K562 (cell line): ENCODE results near the gene TMPRSS9. TPM values are rescaled to one million over a fixed set of nuclear protein-coding genes. Genes with fewer than 3 reads are reported as not detected.

Experiments
- HCFC1 ChIP-seq: IDR thresholded peaks from 2 replicates; pipeline ENCODE4 v1.6.1; 2012; ENCODE audit warnings: low read depth, low read length, improper control_type of control experiment
- HNRNPL ChIP-seq: fragments of 200-400 bp; formaldehyde crosslinking; IDR thresholded peaks from 2 replicates; pipeline ENCODE4 v1.6.1; 2017; ENCODE audit warnings: low read depth, mild to moderate bottlenecking, low read length
- KAT8 ChIP-seq: fragments of 450-650 bp; IDR thresholded peaks from 2 replicates; pipeline ENCODE4 v1.6.1; 2016; ENCODE audit warnings: low read depth, mild to moderate bottlenecking
- KLF1 ChIP-seq: fragments of 450-650 bp; IDR thresholded peaks from 2 replicates; pipeline ENCODE4 v1.6.1; 2016; ENCODE audit warnings: missing genetic modification characterization, missing compliant biosample characterization
- MNT ChIP-seq, 2 experiments: fragments of 450-650 bp; conservative IDR thresholded peaks; 2 replicates each; pipeline ENCODE4 v1.6.1; 2017; ENCODE audit warnings: mild to moderate bottlenecking in 2 of 2, moderate library complexity in 2 of 2
- NFE2 ChIP-seq: IDR thresholded peaks from 2 replicates; pipeline ENCODE4 v1.6.1; 2014; ENCODE audit warnings: antibody characterized with exemption, low read depth
- NFYB ChIP-seq: IDR thresholded peaks from 2 replicates; pipeline ENCODE4 v1.6.1; 2011; ENCODE audit warnings: mild to moderate bottlenecking, moderate library complexity; ENCODE audit not compliant: insufficient read length; ENCODE audit errors: extremely low read depth
- POLR2A ChIP-seq: fragments of 450-650 bp; conservative IDR thresholded peaks from 2 replicates; pipeline ENCODE4 v1.6.1; 2016
- PRDM10 ChIP-seq: fragments of 450-650 bp; IDR thresholded peaks from 2 replicates; pipeline ENCODE4 v1.6.1; 2018; ENCODE audit not compliant: partially characterized antibody
- PTTG1 ChIP-seq: fragments of 450-650 bp; IDR thresholded peaks from 2 replicates; pipeline ENCODE4 v1.6.1; 2016; ENCODE audit warnings: low read depth, mild to moderate bottlenecking, missing genetic modification characterization, missing compliant biosample characterization
- TAL1 ChIP-seq: fragments of 450-650 bp; IDR thresholded peaks from 2 replicates; pipeline ENCODE4 v1.6.1; 2016; ENCODE audit warnings: mild to moderate bottlenecking
- TGIF2 ChIP-seq: sonication (generic); formaldehyde crosslinking; IDR thresholded peaks from 2 replicates; pipeline ENCODE4 v1.8.1; 2022; ENCODE audit warnings: mild to moderate bottlenecking, missing genetic modification reagents, moderate library complexity
- ZFX ChIP-seq: sonication (generic); formaldehyde crosslinking; IDR thresholded peaks from 2 replicates; pipeline ENCODE4 v1.8.0; 2022; ENCODE audit warnings: mild to moderate bottlenecking, missing genetic modification reagents, moderate library complexity
- ZKSCAN3 ChIP-seq: fragments of 250-450 bp; sonication (Bioruptor Pico); IDR thresholded peaks from 2 replicates; pipeline ENCODE4 v1.4.0; 2020
- ZNF76 ChIP-seq: fragments of 250-450 bp; sonication (Bioruptor Pico); IDR thresholded peaks from 2 replicates; pipeline ENCODE4 v1.4.0; 2020; ENCODE audit warnings: mild to moderate bottlenecking, moderate library complexity, borderline replicate concordance
- ZSCAN32 ChIP-seq: fragments of 450-650 bp; formaldehyde crosslinking; IDR thresholded peaks from 2 replicates; pipeline ENCODE4 v1.4.0; 2020; ENCODE audit warnings: mild to moderate bottlenecking, moderate library complexity
- polyA plus RNA-seq, 8 experiments: library from polyadenylated mRNA; depleted of rRNA in 4 of 8; stranded (reverse) in 5 of 8; unstranded in 3 of 8; fragments of >200 nt; fragmentation: Nextera tagmentation in 2 of 8; fragmentation: Illumina TruSeq in 1 of 8; extraction: Ambion mirVana in 2 of 8; extraction: Trizol in 1 of 8; gene quantifications; 2 replicates each; pipeline versions ENCODE4 v1.2.1 to v1.2.3, GENCODE V29; 2011 to 2014; ENCODE audit warnings: inconsistent platforms in 1 of 8, missing spikeins in 1 of 8
- total RNA-seq, 7 experiments: library from RNA; depleted of rRNA in 6 of 7; stranded (reverse); fragments of >200 nt in 6 of 7; fragmentation: Illumina TruSeq in 2 of 7; extraction: Trizol in 2 of 7; gene quantifications; 2 replicates each; pipeline versions ENCODE4 v1.2.1 to v1.2.3, GENCODE V29; 2011 to 2021; ENCODE audit warnings: low replicate concordance in 1 of 7

TMPRSS9 gene
- total and polyA plus RNA-seq, 9 of the 15 experiments (the other 6 are each of a cell fraction or from before 2014, with no cell fraction given), result 0.01 to 0.03 TPM; not detected in 7

GRCh38 chr19:2320939-2321338 lies 39.1 kb upstream of the TMPRSS9 start (continued):
- no peak for TF ChIP-seq ZFX
- no peak for TF ChIP-seq HNRNPL
- TF ChIP-seq ZKSCAN3 (CRISPR knock-in tag), result no peak
- no peak for TF ChIP-seq TAL1
- no peak for TF ChIP-seq ZSCAN32 (CRISPR knock-in tag)
- no peak for TF ChIP-seq KAT8
- no peak for TF ChIP-seq ZNF76 (CRISPR knock-in tag)
- TF ChIP-seq PRDM10, result no peak
- TF ChIP-seq PTTG1, result no peak
- TF ChIP-seq NFE2, result no peak
- no peak for TF ChIP-seq HCFC1
- peak; percentile 54; the same call in 1 of the 2 replicates for TF ChIP-seq POLR2A
- TF ChIP-seq MNT (conservative IDR thresholded peaks at IDR 0.05), result no peak
- TF ChIP-seq TGIF2 (CRISPR knock-in tag), result no peak
- TF ChIP-seq NFYB, result no peak
- TF ChIP-seq KLF1, result no peak
- TF ChIP-seq, all 486 proteins: peak for 6
